Right atrium auricular region (tissue), 2 donors: ENCODE results near the gene LMAN2L. TPM values are rescaled to one million over a fixed set of nuclear protein-coding genes. Genes with fewer than 3 reads are reported as not detected.

Source experiments
- DNase-seq: peaks from one replicate; pipeline ENCODE4 v3.0.0-alpha.2; 2019; ENCODE audit warnings: low spot score
- H3K27ac ChIP-seq, 2 donors: fragments of 200-600 bp; sonication (generic); 1 replicate in 1 of 2; 2 replicates in 1 of 2; pipeline ENCODE4 v1.5.1; 2016 to 2019
- H3K27me3 ChIP-seq, 2 donors: fragments of 200-600 bp; sonication (generic); one replicate each; pipeline versions ENCODE4 v1.5.1 to v1.6.0; 2017 to 2019
- H3K36me3 ChIP-seq: fragments of 200-600 bp; sonication (generic); one replicate; pipeline ENCODE4 v1.5.1; 2016
- H3K4me1 ChIP-seq, 2 donors: fragments of 200-600 bp; sonication (generic); one replicate each; pipeline versions ENCODE4 v1.5.1 to v1.6.0; 2017 to 2019
- H3K4me3 ChIP-seq, 2 donors: fragments of 200-600 bp; sonication (generic); 1 replicate in 1 of 2; 2 replicates in 1 of 2; pipeline ENCODE4 v1.5.1; 2017 to 2019; ENCODE audit warnings: mild to moderate bottlenecking in 1 of 2, moderate library complexity in 1 of 2
- H3K9me3 ChIP-seq, 2 donors: fragments of 200-600 bp; sonication (generic); one replicate each; pipeline ENCODE4 v1.5.1; 2019
- total RNA-seq, 2 donors: library from RNA; depleted of rRNA; stranded (reverse); fragments of >200 nt; gene quantifications; one replicate each; pipeline ENCODE4 v1.1.0, GENCODE V29; 2016
- TF ChIP-seq, protein P1 (sequence below), 2 donors: fragments of 200-600 bp; sonication (generic); IDR thresholded peaks; one replicate each; pipeline ENCODE4 v1.5.1; 2019; ENCODE audit warnings: antibody characterized with exemption in 2 of 2

Gene LMAN2L
- total RNA-seq, 2 donors from 2014 or later, result 13.6 to 15.6 TPM

DNA sequence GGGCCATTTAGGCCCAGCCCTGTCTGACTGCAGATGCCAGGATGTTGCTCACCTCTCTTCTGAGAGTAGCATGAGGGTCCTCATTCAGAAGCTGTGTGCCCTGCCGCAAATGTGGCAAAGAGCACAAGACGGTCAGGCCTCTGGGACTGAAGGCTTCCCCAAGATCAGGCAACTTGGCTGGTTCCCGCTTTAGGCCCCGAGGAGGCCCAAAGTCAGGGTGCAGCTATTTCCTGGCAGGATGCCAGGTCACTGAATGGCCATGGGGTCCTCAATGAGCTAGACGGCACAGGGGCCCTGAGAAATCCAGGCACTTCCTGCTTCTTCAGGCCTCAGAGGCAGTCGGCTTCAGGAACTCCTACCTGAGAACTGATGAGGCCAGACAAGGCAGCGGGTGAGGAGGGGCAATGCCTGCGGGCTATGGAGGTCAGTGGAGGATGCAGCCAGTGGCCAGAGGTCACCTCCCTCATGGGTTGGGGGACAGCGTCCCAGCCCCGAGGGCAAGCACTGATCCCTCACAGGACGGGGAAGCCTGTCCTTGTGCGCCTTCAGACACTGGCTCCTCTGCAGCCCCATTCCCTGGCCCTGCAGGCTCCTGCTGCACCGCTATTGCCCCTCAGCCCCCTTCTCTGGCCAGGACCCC lies 44.9 kb downstream of the LMAN2L start:
- Histone ChIP-seq H3K36me3 (no peaks in the 10 kb centered on the region), H3K27ac (no peak overlapping the region), H3K4me3 (no peak overlapping the region), H3K9me3 (no peaks in the 10 kb centered on the region), H3K27me3 (no peaks in the 10 kb centered on the region), H3K4me1 (no peaks in the 10 kb centered on the region)
- TF ChIP-seq, protein P1, sequence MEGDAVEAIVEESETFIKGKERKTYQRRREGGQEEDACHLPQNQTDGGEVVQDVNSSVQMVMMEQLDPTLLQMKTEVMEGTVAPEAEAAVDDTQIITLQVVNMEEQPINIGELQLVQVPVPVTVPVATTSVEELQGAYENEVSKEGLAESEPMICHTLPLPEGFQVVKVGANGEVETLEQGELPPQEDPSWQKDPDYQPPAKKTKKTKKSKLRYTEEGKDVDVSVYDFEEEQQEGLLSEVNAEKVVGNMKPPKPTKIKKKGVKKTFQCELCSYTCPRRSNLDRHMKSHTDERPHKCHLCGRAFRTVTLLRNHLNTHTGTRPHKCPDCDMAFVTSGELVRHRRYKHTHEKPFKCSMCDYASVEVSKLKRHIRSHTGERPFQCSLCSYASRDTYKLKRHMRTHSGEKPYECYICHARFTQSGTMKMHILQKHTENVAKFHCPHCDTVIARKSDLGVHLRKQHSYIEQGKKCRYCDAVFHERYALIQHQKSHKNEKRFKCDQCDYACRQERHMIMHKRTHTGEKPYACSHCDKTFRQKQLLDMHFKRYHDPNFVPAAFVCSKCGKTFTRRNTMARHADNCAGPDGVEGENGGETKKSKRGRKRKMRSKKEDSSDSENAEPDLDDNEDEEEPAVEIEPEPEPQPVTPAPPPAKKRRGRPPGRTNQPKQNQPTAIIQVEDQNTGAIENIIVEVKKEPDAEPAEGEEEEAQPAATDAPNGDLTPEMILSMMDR (IDR thresholded peaks at IDR 0.05), result no peak
- no peak for DNase-seq

DNA sequence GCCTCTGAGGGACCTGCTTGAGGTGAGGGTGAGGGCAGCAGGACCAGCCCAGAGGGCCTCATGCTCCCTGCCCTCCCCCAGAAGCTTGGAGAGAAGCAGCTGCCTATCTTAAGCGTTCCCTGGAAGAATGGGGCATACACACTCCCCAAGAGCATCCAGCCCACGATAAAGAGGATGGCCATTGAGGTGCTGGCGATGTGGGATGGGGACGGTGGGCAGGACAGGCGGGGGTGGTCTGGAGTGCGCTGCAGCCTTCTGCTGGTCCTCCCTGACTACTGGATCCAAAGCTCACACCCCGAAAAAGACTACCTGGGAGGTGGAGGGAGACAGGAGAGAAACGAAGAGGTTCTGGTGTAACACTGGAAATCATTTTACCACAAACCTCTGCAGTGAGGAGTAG lies 45.6 kb downstream of the LMAN2L start:
- DNase-seq, result no peak
- H3K36me3 ChIP-seq, result no peaks in the 10 kb centered on the region
- TF ChIP-seq, protein P1 (IDR thresholded peaks at IDR 0.05), result no peak
- no peak overlapping the region for H3K27ac ChIP-seq
- H3K4me3 ChIP-seq, result no peak overlapping the region
- H3K9me3 ChIP-seq, result no peaks in the 10 kb centered on the region
- no peaks in the 10 kb centered on the region for H3K27me3 ChIP-seq
- H3K4me1 ChIP-seq, result no peaks in the 10 kb centered on the region

DNA sequence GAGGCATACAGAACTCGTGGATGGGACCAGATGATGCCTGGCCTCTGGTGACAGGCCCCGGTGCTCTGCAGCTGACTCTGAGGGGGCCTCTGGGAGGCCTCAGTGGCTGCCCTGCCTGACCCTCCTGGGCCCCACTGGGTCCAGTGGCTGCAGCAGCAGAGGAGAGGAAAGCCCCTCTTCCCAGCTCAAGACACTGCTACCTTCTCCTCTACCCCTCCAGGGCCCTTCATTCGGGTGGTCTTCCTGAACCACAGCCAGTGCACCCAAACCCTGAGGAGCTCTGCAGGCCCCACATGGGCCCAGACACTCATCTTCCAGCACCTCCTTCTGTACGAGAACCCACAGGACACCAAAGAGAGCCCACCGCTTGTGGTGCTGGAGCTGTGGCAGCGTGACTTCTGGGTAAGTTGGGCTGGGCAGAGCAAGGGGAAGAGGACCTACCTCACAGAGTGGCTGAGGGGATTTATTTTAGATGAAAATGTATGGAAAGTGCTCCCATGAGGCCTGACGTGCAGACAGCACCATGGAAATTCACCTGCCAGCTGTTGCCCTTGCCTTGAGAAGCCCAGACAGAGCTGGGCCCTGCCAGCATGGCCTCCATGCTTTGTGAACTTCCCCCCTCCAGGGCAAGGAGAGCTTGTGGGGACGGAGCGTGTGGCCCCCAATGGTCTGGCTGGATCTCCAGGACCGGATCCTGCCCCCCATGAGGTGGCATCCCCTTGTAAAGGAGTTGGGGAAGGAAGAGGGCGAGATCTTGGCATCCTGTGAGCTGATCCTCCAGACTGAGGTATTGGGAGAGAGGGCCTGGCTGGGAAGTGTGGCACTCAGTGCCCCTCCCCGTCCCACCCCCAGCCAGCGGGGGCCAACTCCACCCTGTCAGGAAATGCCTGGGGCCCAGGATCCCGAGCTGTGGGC lies 46.3 kb downstream of the LMAN2L start:
- no peaks in the 10 kb centered on the region for H3K9me3 ChIP-seq
- H3K4me3 ChIP-seq, result no peak overlapping the region

DNA sequence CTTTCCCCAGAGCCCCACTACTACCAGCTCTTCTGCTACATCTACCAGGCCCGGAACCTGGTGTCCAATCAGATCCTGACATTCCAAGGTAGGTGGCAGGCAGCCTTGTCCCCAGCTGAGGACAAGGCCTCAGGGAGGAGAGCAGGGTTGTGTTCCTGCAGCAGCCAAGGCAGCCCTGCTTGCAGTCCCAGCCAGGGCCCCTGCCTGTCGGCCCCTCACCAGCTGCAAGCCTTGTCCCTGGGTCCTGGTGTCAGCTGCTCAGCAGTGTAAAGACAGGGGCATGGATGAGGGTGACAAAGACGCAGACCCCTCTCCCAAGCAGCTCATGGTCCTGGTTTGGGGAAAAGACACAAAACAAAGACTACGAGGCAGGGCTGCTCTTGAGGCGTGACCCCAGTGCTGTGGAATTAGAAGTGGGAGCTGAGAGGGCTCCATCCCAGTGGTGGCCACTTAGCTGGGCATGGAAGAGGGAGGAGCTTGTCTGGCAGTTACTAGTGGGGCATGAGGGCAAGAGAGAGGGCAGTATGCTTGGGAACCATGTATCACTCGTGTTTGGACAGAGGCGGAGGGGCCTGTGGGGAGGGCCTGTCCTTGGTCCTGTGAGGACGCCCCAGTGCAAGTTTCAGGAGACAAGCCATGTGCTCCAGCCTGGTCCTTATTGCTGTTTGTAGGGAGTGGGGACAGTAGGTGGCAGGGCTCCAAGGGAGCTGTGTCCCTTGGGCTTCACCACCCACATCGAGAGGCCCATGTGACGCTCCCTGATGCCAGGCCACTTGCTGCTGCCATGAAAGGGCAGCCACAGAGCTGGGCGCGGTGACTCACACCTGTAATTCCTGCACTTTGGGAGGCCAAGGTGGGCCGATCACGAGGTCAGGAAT lies 47.5 kb downstream of the LMAN2L start:
- no peak overlapping the region for H3K4me3 ChIP-seq
- H3K27ac ChIP-seq, result no peak overlapping the region
- H3K27me3 ChIP-seq, result no peaks in the 10 kb centered on the region
- no peak for DNase-seq
- TF ChIP-seq, protein P1 (IDR thresholded peaks at IDR 0.05), result no peak
- H3K36me3 ChIP-seq, result no peaks in the 10 kb centered on the region
- H3K4me1 ChIP-seq, result no peaks in the 10 kb centered on the region
- no peaks in the 10 kb centered on the region for H3K9me3 ChIP-seq

More for the DNA sequence above, 46.3 kb downstream of the LMAN2L start:
- Histone ChIP-seq H3K4me1 (no peaks in the 10 kb centered on the region), H3K27ac (no peak overlapping the region), H3K27me3 (no peaks in the 10 kb centered on the region), H3K36me3 (no peaks in the 10 kb centered on the region)
- TF ChIP-seq, protein P1 (IDR thresholded peaks at IDR 0.05), result no peak
- no peak for DNase-seq

DNA sequence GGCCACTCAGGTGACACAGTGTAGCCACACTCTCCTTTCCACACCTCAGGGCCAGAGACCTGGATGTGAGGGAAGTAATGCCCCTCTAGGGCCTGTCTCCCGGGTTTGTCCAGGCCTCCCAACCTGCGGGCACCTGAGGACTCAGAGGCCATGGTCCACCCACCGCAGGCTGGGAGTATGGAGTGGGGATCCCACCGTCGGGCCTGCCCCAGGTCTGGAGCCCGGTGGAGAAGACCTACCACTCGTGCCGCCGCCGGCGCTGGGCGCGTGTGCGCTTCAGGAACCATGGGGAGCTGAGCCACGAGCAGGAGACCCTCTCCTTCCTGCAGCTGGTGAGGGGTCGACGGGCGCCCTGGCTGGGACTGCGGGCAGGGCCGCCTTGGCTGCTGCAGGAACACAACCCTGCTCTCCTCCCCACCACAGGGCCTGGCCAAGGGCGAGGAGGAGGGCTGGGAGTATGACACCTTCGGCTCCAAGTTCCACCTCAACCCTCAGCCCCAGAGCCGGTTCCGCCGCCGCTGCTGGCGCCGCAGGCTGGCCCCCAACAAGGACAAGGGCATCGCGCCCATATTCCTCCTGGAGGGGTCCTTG lies 48.7 kb downstream of the LMAN2L start:
- no peak for DNase-seq
- Histone ChIP-seq H3K27ac (no peak overlapping the region), H3K4me3 (no peak overlapping the region), H3K4me1 (peaks cover 0 to 2% of the 10 kb centered on the region in 2 donors), H3K27me3 (no peaks in the 10 kb centered on the region), H3K36me3 (no peaks in the 10 kb centered on the region), H3K9me3 (no peaks in the 10 kb centered on the region)
- TF ChIP-seq, protein P1 (IDR thresholded peaks at IDR 0.05), result no peak
